ACC112 (cell line): ENCODE results near the gene LRP1B.
A peak's percentile ranks its signal among the peaks of the same experiment; 100 is the strongest.

Source experiments
- H2AFZ ChIP-seq: fragments of 200-600 bp; sonication (generic); one replicate; pipeline ENCODE4 v1.6.0; 2017; ENCODE audit warnings: antibody characterized with exemption, low read length; ENCODE audit not compliant: unreplicated experiment
- H3K27ac ChIP-seq: fragments of 200-600 bp; sonication (generic); 2 replicates; pipeline ENCODE4 v1.5.1; 2014; ENCODE audit warnings: low read depth, mild to moderate bottlenecking, antibody characterized with exemption, low read length, moderate library complexity
- H3K27me3 ChIP-seq: fragments of 200-600 bp; sonication (generic); 2 replicates; pipeline ENCODE4 v1.6.1; 2014; ENCODE audit warnings: mild to moderate bottlenecking, antibody characterized with exemption, low read length, moderate library complexity, mixed read lengths; ENCODE audit not compliant: insufficient read depth
- H3K36me3 ChIP-seq: fragments of 200-600 bp; sonication (generic); 2 replicates; pipeline ENCODE4 v1.6.1; 2016; ENCODE audit warnings: mild to moderate bottlenecking, antibody characterized with exemption, low read length, moderate library complexity, mixed read lengths; ENCODE audit not compliant: insufficient read depth
- H3K4me1 ChIP-seq: fragments of 200-600 bp; sonication (generic); one replicate; pipeline ENCODE4 v1.6.1; 2016; ENCODE audit warnings: low read length, mixed read lengths; ENCODE audit not compliant: insufficient read depth, unreplicated experiment, control insufficient read depth
- H3K4me3 ChIP-seq: fragments of 200-600 bp; sonication (generic); 2 replicates; pipeline ENCODE4 v1.5.1; 2014; ENCODE audit warnings: mild to moderate bottlenecking, low read depth, low read length
- H3K79me2 ChIP-seq: fragments of 200-600 bp; sonication (generic); one replicate; pipeline ENCODE4 v1.6.0; 2016; ENCODE audit warnings: low read length; ENCODE audit not compliant: control insufficient read depth, unreplicated experiment, insufficient read depth

LRP1B gene

DNA sequence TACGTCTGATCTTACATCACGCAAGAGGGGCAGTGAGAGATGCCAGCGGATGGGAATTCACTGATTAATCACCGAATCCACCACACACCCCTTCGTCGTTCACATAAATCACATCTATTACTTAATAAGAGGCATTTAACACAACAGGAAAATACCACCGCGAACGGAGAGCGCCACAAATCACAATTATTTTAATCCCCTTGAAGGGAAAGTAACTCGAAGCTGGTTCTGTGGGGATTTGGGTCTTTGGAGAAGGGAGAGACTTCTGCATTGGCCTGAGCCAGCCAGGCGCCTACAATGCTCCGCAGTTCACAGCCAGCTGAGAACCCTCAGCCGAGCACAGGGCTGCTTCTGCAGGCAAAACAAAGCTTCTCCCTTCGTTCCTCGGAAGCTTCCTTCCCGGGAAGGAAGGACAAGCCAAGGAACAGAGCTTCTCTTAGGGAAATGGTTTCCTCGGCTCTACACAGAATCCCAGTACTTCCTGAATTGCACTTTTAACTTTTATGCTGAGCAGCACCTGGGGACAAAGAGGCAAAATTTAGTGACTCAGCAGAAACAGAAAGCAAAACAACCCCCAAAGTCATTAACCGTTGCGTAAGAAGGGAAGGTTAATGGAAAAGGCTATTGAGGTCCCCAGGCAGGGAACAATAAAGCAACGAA is at the start of gene LRP1B:
LRP1B (minus strand) TSS at position 7 of the 660 bp plus-strand sequence. CDS start 287 bp downstream, outside the sequence.
- H3K36me3 ChIP-seq: no peaks in the 10 kb centered on the region
- no peaks in the 10 kb centered on the region for H3K79me2 ChIP-seq
- H3K4me3 ChIP-seq: peak within 1 kb of the TSS; percentile 74
- H3K27me3 ChIP-seq: peaks cover 68% of the 10 kb centered on the region
- no peaks in the 10 kb centered on the region for H3K4me1 ChIP-seq
- peak within 1 kb of the TSS; percentile 83 for H2AFZ ChIP-seq
- no peak within 1 kb of the TSS for H3K27ac ChIP-seq

- Histone ChIP-seq H2AFZ (no peak overlapping the region), H3K27me3 (no peaks in the 10 kb centered on the region), H3K4me3 (no peak overlapping the region), H3K36me3 (no peaks in the 10 kb centered on the region), H3K4me1 (no peaks in the 10 kb centered on the region), H3K79me2 (no peaks in the 10 kb centered on the region), H3K27ac (no peak overlapping the region)
Observed at GRCh38 chr2:142179686-142180085, 48.9 kb upstream of the LRP1B start.

- H3K79me2 ChIP-seq: no peaks in the 10 kb centered on the region
- H3K27me3 ChIP-seq: no peaks in the 10 kb centered on the region
- H3K4me3 ChIP-seq: no peak overlapping the region
- H2AFZ ChIP-seq: no peak overlapping the region
- H3K36me3 ChIP-seq: no peaks in the 10 kb centered on the region
- no peaks in the 10 kb centered on the region for H3K4me1 ChIP-seq
- H3K27ac ChIP-seq: no peak overlapping the region
Observed at GRCh38 chr2:142178604-142179003, 47.8 kb upstream of the LRP1B start.

GRCh38 chr2:142176941-142177340 is 46.1 kb upstream of the LRP1B start:
- no peak overlapping the region for H3K4me3 ChIP-seq
- no peaks in the 10 kb centered on the region for H3K36me3 ChIP-seq
- no peaks in the 10 kb centered on the region for H3K4me1 ChIP-seq
- H3K79me2 ChIP-seq: no peaks in the 10 kb centered on the region
- no peaks in the 10 kb centered on the region for H3K27me3 ChIP-seq
- H3K27ac ChIP-seq: no peak overlapping the region
- H2AFZ ChIP-seq: no peak overlapping the region

- no peaks in the 10 kb centered on the region for H3K4me1 ChIP-seq
- no peak overlapping the region for H3K27ac ChIP-seq
- H3K4me3 ChIP-seq: no peak overlapping the region
- no peaks in the 10 kb centered on the region for H3K27me3 ChIP-seq
- no peaks in the 10 kb centered on the region for H3K79me2 ChIP-seq
- H3K36me3 ChIP-seq: no peaks in the 10 kb centered on the region
- no peak overlapping the region for H2AFZ ChIP-seq
Observed at GRCh38 chr2:142175813-142176338, 45.1 kb upstream of the LRP1B start.

GRCh38 chr2:142174176-142174575 is 43.4 kb upstream of the LRP1B start:
- H3K4me3 ChIP-seq: no peak overlapping the region
- H3K27ac ChIP-seq: no peak overlapping the region
- no peaks in the 10 kb centered on the region for H3K4me1 ChIP-seq
- no peaks in the 10 kb centered on the region for H3K36me3 ChIP-seq
- H3K79me2 ChIP-seq: no peaks in the 10 kb centered on the region
- H2AFZ ChIP-seq: no peak overlapping the region
- H3K27me3 ChIP-seq: peaks cover 8% of the 10 kb centered on the region; the same call in 1 of the 2 replicates

- H3K36me3 ChIP-seq: no peaks in the 10 kb centered on the region
Observed at GRCh38 chr2:142170847-142171246, 40.0 kb upstream of the LRP1B start.

GRCh38 chr2:142165790-142166189 is 35.0 kb upstream of the LRP1B start:
- no peaks in the 10 kb centered on the region for H3K36me3 ChIP-seq
- H3K4me3 ChIP-seq: no peak overlapping the region
- no peak overlapping the region for H3K27ac ChIP-seq
- no peaks in the 10 kb centered on the region for H3K79me2 ChIP-seq
- no peak overlapping the region for H2AFZ ChIP-seq
- peaks cover 29% of the 10 kb centered on the region; the same call in 1 of the 2 replicates for H3K27me3 ChIP-seq
- no peaks in the 10 kb centered on the region for H3K4me1 ChIP-seq

More at GRCh38 chr2:142170847-142171246, 40.0 kb upstream of the LRP1B start:
- H3K27me3 ChIP-seq: peaks cover 20% of the 10 kb centered on the region; the same call in 1 of the 2 replicates
- no peaks in the 10 kb centered on the region for H3K79me2 ChIP-seq
- H2AFZ ChIP-seq: no peak overlapping the region
- no peak overlapping the region for H3K4me3 ChIP-seq
- no peak overlapping the region for H3K27ac ChIP-seq
- H3K4me1 ChIP-seq: no peaks in the 10 kb centered on the region

DNA sequence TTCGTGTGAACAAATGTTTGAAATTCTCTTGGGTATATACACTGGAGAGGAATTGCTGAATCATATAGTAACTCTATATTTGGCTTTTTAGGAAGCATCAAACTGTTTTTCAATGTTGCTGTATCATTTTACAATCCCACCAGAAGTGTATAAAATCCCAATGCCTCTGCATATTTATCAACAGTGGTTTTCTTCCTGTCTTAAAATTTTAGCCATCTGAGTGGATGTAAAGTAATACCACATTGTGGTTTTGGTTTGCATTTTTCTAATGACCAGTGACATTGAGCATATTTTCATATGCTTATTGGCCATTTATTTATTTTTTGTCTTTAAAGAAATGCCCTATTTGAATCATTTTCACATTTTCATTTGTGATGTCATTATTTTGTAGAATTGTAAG is 22.8 kb upstream of the LRP1B start:
- H3K79me2 ChIP-seq: no peaks in the 10 kb centered on the region
- H3K27me3 ChIP-seq: no peaks in the 10 kb centered on the region
- H3K27ac ChIP-seq: no peak overlapping the region
- H3K36me3 ChIP-seq: no peaks in the 10 kb centered on the region
- H3K4me3 ChIP-seq: no peak overlapping the region
- no peaks in the 10 kb centered on the region for H3K4me1 ChIP-seq
- no peak overlapping the region for H2AFZ ChIP-seq

GRCh38 chr2:142150453-142150852 is 19.6 kb upstream of the LRP1B start:
- H3K27me3 ChIP-seq: no peaks in the 10 kb centered on the region
- no peaks in the 10 kb centered on the region for H3K4me1 ChIP-seq
- no peak overlapping the region for H3K27ac ChIP-seq
- no peak overlapping the region for H3K4me3 ChIP-seq
- H3K36me3 ChIP-seq: no peaks in the 10 kb centered on the region
- no peak overlapping the region for H2AFZ ChIP-seq
- no peaks in the 10 kb centered on the region for H3K79me2 ChIP-seq

DNA sequence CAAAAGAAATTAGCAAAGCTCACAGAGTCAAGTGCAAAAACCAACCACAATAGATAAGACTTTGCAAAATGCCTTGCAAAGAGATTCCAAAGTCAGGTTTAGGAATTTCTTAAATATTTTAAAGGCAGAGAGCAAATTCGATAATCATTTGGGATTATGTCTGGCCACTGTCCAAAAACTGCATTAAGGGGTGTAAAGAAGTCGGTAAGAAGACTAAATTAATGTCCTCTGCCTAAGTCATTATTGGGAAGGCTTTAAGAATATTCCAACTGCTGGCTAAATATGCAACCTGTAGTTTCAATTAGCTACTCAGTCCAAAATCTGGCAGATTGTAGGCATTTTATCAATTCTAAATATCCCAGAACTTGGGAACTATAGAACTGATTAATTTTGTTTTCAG is 13.7 kb upstream of the LRP1B start:
- Histone ChIP-seq H3K4me1 (no peaks in the 10 kb centered on the region), H3K79me2 (no peaks in the 10 kb centered on the region), H3K27ac (no peak overlapping the region), H3K4me3 (no peak overlapping the region), H2AFZ (no peak overlapping the region), H3K36me3 (no peaks in the 10 kb centered on the region), H3K27me3 (peaks cover 8% of the 10 kb centered on the region; the same call in 1 of the 2 replicates)
